ENCODE measurements around the gene FAM118B.

The FAM118B gene

GRCh38 chr11:126229858-126230540 is 18.4 kb downstream of the FAM118B start:
- H3K27me3 ChIP-seq (ENCODE audit: insufficient read depth, poor library complexity, severe bottlenecking): no peaks in the 10 kb centered on the region
- no peak overlapping the region for H3K4me3 ChIP-seq (replicated peaks; ENCODE audit: insufficient read depth, low read length)
- no peak overlapping the region for H3K27ac ChIP-seq (replicated peaks)
- no peak for DNase-seq (ENCODE audit: low read depth in 1 of 2, low spot score in 1 of 2)
- TF ChIP-seq SPI1 (IDR thresholded peaks at IDR 0.05; ENCODE audit: borderline replicate concordance, low read depth) (no peak), GABPA (IDR thresholded peaks at IDR 0.05; ENCODE audit: low read depth) (no peak), POLR2AphosphoS5 (IDR thresholded peaks at IDR 0.05; ENCODE audit: low read depth) (no peak)
- TF ChIP-seq, protein P1, sequence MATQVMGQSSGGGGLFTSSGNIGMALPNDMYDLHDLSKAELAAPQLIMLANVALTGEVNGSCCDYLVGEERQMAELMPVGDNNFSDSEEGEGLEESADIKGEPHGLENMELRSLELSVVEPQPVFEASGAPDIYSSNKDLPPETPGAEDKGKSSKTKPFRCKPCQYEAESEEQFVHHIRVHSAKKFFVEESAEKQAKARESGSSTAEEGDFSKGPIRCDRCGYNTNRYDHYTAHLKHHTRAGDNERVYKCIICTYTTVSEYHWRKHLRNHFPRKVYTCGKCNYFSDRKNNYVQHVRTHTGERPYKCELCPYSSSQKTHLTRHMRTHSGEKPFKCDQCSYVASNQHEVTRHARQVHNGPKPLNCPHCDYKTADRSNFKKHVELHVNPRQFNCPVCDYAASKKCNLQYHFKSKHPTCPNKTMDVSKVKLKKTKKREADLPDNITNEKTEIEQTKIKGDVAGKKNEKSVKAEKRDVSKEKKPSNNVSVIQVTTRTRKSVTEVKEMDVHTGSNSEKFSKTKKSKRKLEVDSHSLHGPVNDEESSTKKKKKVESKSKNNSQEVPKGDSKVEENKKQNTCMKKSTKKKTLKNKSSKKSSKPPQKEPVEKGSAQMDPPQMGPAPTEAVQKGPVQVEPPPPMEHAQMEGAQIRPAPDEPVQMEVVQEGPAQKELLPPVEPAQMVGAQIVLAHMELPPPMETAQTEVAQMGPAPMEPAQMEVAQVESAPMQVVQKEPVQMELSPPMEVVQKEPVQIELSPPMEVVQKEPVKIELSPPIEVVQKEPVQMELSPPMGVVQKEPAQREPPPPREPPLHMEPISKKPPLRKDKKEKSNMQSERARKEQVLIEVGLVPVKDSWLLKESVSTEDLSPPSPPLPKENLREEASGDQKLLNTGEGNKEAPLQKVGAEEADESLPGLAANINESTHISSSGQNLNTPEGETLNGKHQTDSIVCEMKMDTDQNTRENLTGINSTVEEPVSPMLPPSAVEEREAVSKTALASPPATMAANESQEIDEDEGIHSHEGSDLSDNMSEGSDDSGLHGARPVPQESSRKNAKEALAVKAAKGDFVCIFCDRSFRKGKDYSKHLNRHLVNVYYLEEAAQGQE (IDR thresholded peaks at IDR 0.05; ENCODE audit: insufficient replicate concordance, low read depth): no peak
- TF ChIP-seq, protein P2, sequence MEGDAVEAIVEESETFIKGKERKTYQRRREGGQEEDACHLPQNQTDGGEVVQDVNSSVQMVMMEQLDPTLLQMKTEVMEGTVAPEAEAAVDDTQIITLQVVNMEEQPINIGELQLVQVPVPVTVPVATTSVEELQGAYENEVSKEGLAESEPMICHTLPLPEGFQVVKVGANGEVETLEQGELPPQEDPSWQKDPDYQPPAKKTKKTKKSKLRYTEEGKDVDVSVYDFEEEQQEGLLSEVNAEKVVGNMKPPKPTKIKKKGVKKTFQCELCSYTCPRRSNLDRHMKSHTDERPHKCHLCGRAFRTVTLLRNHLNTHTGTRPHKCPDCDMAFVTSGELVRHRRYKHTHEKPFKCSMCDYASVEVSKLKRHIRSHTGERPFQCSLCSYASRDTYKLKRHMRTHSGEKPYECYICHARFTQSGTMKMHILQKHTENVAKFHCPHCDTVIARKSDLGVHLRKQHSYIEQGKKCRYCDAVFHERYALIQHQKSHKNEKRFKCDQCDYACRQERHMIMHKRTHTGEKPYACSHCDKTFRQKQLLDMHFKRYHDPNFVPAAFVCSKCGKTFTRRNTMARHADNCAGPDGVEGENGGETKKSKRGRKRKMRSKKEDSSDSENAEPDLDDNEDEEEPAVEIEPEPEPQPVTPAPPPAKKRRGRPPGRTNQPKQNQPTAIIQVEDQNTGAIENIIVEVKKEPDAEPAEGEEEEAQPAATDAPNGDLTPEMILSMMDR (IDR thresholded peaks at IDR 0.05; ENCODE audit: insufficient read depth, low read length): no peak

DNA sequence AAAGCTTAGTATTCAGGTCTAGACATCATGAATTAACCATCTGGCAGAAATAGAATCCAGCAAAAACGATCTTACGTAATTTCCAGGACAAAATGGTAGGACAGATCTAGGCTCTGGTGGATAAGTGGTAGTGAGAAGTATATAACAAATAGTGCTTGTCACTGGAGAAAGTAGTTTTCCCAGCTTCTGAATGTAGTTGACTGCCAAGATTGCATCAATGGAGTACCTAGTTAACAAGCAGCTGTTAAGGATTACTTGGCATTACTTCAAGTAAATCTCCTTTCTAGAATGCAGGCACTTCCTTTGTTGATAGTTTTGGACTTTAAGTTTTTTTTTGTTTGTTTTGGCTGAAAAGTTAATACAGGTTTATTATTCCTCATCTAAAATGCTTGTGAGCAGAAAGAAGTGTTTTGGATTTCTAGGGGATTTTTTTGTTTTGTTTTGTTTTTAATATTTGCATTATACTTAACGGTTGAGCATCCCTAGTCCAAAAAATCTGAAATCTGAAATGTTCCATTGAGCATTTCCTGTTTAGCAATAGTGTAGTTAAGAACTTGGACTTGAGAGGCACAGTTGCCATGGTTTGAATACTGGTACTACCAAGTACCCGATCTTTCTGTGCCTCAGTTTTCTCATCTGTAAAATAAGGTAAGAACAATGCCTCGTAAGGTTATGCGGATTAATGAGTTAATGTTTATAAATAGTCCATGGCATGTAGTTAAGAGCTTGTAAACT is 20.3 kb downstream of the FAM118B start:
- DNase-seq (ENCODE audit: low read depth in 1 of 2, low spot score in 1 of 2): no peak
- H3K4me3 ChIP-seq (replicated peaks; ENCODE audit: insufficient read depth, low read length): no peak overlapping the region
- TF ChIP-seq, protein P1 (IDR thresholded peaks at IDR 0.05; ENCODE audit: insufficient replicate concordance, low read depth): no peak
- TF ChIP-seq SPI1 (IDR thresholded peaks at IDR 0.05; ENCODE audit: borderline replicate concordance, low read depth) (no peak), GABPA (IDR thresholded peaks at IDR 0.05; ENCODE audit: low read depth) (no peak), POLR2AphosphoS5 (IDR thresholded peaks at IDR 0.05; ENCODE audit: low read depth) (no peak)
- TF ChIP-seq, protein P2 (IDR thresholded peaks at IDR 0.05; ENCODE audit: insufficient read depth, low read length): no peak
- H3K27ac ChIP-seq (replicated peaks): no peak overlapping the region
- no peaks in the 10 kb centered on the region for H3K27me3 ChIP-seq (ENCODE audit: insufficient read depth, poor library complexity, severe bottlenecking)

- no peak overlapping the region for H3K27ac ChIP-seq (replicated peaks)
- TF ChIP-seq SPI1 (IDR thresholded peaks at IDR 0.05; ENCODE audit: borderline replicate concordance, low read depth) (no peak), POLR2AphosphoS5 (IDR thresholded peaks at IDR 0.05; ENCODE audit: low read depth) (no peak), GABPA (IDR thresholded peaks at IDR 0.05; ENCODE audit: low read depth) (no peak)
- TF ChIP-seq, protein P1 (IDR thresholded peaks at IDR 0.05; ENCODE audit: insufficient replicate concordance, low read depth): no peak
- TF ChIP-seq, protein P2 (IDR thresholded peaks at IDR 0.05; ENCODE audit: insufficient read depth, low read length): no peak
These were observed 21.1 kb downstream of the FAM118B start for GRCh38 chr11:126232683-126233082.

More at GRCh38 chr11:126232683-126233082, 21.1 kb downstream of the FAM118B start:
- H3K4me3 ChIP-seq (replicated peaks; ENCODE audit: insufficient read depth, low read length): no peak overlapping the region
- DNase-seq (ENCODE audit: low read depth in 1 of 2, low spot score in 1 of 2): no peak
- no peaks in the 10 kb centered on the region for H3K27me3 ChIP-seq (ENCODE audit: insufficient read depth, poor library complexity, severe bottlenecking)
